ENCODE results near the gene RAB31. TPM values are rescaled to one million over a fixed set of nuclear protein-coding genes. Genes with fewer than 3 reads are reported as not detected.

Gene RAB31
- total RNA-seq, 2 experiments from 2014 or later: 3.5 to 4.9 TPM

DNA sequence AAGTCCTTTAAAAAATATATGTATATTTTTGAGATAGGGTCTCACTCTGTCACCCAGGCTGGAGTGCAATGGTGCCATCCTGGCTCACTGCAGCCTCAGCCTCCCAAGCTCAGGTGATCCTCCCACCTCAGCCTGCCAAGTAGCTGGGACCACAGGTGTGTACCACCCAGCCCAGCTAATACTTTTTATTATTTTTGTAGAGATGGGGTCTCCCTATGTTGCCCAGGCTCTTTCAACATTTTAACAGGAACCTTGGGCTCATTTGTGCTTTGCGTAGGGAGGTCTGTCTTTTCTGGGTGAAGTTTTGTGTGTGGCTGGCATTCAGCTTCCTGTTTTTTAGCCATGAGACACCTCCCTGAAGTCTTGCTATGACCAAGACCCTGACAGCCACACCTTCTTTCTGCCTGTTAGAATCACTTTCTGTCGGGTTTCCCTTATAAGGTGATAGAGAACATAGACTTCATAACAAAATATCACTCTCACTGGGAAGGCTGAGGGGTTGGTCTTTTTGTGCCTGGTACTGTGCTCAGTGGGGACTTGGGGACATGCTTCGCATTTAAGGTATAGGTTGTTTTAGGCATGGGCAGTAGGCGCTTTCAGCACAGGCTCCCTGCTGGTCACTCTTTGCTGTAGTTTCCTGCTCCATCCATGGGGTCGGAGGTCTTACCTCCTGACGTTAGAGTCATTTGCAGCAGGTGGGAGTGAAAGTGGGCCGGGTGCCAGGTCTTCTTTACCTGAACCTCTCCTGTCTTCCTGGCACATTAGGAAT is 3.4 kb downstream of the RAB31 start:
- ChIA-PET POLR2A (interaction anchor here (0.7 to 1.1 kb wide), 2 partner anchors 92 to 202 kb away, joined by 3 to 4 read pairs; partner anchors contain the start of gene VAPA), CTCF (interaction anchor here (0.7 to 1.0 kb wide), 2 partner anchors 37 to 1015 kb away, joined by 3 read pairs; no protein-coding TSS in a partner anchor)
- H3K27ac Mint-ChIP-seq: no peak overlapping the region
- DNase-seq: peak; percentile 30
- H3K27me3 Mint-ChIP-seq: peaks cover 74% of the 10 kb centered on the region
- no peak overlapping the region for H3K4me3 Mint-ChIP-seq
- H3K9me3 Mint-ChIP-seq: no peaks in the 10 kb centered on the region
- peaks cover 40% of the 10 kb centered on the region for H3K4me1 Mint-ChIP-seq
- H3K36me3 Mint-ChIP-seq (ENCODE audit: low read depth): no peaks in the 10 kb centered on the region

DNA sequence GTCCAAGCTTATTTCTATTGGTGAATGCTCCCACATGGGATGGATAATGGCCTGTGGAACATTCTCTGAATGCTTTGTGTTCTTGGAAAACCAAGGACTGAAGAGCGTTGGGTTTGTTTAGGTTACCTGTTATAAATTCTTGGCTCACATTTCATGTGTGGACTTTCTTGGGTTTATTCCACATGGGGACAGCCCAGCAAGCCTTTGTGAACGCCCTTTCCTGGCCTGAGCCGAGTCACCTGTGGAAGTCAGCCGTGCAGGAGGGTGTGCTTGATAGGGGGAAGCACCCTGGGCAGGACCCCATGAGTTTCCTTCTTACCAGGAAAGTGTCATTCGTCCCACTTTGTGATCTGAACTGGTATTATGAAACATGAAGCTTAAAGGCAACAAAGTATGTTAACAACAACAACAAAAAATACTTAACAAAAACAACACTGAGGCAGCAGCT is 4.1 kb downstream of the RAB31 start:
- peaks cover 70% of the 10 kb centered on the region for H3K27me3 Mint-ChIP-seq
- DNase-seq: no peak
- ChIA-PET POLR2A (interaction anchor here (0.7 to 1.1 kb wide), 2 partner anchors 93 to 202 kb away, joined by 3 to 4 read pairs; partner anchors contain the start of gene VAPA), CTCF (interaction anchor here (1.0 kb wide), 1 partner anchor 38 kb away, joined by 3 read pairs; no protein-coding TSS in a partner anchor)
- no peak overlapping the region for H3K27ac Mint-ChIP-seq
- peaks cover 40% of the 10 kb centered on the region for H3K4me1 Mint-ChIP-seq
- no peak overlapping the region for H3K4me3 Mint-ChIP-seq
- H3K9me3 Mint-ChIP-seq: no peaks in the 10 kb centered on the region
- H3K36me3 Mint-ChIP-seq (ENCODE audit: low read depth): no peaks in the 10 kb centered on the region

DNA sequence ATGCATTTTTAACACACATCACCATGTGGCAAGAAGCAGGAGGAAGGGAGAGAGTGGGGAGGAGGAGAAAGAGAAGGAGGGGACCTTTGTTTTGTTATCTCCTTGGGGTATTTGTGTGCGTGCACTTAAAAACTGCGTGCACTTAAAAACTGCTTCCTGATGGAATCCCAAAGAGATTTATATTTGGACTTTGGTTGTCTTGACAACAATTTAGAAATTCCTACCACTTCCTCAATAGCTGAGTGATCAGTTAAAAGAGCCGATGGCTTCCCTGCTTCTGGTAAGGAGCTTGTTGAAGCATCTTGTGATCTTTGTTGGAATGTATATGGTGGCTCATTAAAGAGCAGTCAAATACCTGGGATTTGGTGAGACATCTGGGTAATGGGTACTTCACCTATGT is 4.5 kb downstream of the RAB31 start:
- ChIA-PET CTCF (interaction anchor here (1.0 kb wide), 1 partner anchor 38 kb away, joined by 3 read pairs; no protein-coding TSS in a partner anchor), POLR2A (no interaction called here)
- Mint-ChIP-seq H3K4me1 (peaks cover 38% of the 10 kb centered on the region), H3K4me3 (no peak overlapping the region), H3K36me3 (ENCODE audit: low read depth) (no peaks in the 10 kb centered on the region), H3K27ac (no peak overlapping the region), H3K9me3 (no peaks in the 10 kb centered on the region), H3K27me3 (peaks cover 70% of the 10 kb centered on the region)
- DNase-seq: no peak

DNA sequence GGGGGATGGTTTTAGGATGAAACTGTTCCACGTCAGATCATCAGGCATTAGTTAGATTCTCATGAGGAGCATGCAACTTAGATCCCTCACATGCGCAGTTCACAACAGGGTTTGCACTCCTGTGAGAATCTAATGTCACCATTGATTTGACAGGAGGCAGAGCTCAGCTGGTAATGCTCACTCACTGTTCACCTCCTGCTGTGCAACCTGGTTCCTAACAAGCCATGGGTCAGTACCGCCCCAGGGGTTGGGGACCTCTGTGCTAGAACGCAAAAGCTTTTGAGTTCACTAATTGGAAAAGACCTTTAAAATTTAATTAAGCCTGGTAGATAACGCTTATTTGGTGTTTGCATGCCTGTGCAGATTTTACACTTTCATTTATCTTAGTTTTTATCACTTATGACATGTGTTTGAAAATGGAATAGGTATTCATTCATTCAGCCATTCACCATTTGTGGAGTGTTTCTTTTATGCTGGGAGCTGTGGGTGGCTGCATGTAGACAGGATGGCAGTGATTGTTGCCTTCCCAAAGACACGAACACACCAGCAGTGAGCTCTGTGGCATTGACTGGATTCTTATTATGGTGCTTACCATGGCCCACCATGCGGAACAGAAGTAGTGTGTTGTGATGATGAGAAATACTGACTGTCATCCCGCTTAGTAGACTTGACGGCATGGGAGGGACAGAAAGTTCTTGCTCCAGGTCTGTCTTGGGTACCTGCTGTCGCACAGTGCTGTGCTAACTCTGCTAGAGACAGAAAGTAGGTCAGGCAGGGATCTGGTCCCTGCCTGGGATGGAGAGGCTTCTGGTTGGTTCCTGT is 6.4 kb downstream of the RAB31 start:
- POLR2A ChIA-PET: no interaction called here
- H3K9me3 Mint-ChIP-seq: no peaks in the 10 kb centered on the region
- H3K4me3 Mint-ChIP-seq: no peak overlapping the region
- no peak overlapping the region for H3K27ac Mint-ChIP-seq
- no peaks in the 10 kb centered on the region for H3K36me3 Mint-ChIP-seq (ENCODE audit: low read depth)
- no peak for DNase-seq
- H3K27me3 Mint-ChIP-seq: peaks cover 65% of the 10 kb centered on the region
- CTCF ChIA-PET: no interaction called here
- H3K4me1 Mint-ChIP-seq: peaks cover 30% of the 10 kb centered on the region

DNA sequence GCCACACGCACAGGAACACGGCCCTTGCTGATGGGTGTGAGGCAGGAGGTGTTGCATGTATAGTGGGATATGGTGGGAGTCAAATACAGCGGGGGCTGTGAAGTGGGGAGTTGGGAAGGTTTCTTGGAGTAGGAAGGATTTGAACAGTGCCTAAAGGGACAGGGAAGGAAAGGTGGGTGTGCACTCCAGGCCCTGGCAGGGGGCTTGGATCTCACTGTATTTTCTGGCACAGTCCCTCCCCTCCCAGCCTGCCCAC is 6.9 kb downstream of the RAB31 start:
- POLR2A ChIA-PET: no interaction called here
- H3K36me3 Mint-ChIP-seq (ENCODE audit: low read depth): no peaks in the 10 kb centered on the region
- H3K27ac Mint-ChIP-seq: no peak overlapping the region
- peaks cover 24% of the 10 kb centered on the region for H3K4me1 Mint-ChIP-seq
- no peak overlapping the region for H3K4me3 Mint-ChIP-seq
- CTCF ChIA-PET: no interaction called here
- DNase-seq: no peak
- H3K27me3 Mint-ChIP-seq: peaks cover 61% of the 10 kb centered on the region
- no peaks in the 10 kb centered on the region for H3K9me3 Mint-ChIP-seq

DNA sequence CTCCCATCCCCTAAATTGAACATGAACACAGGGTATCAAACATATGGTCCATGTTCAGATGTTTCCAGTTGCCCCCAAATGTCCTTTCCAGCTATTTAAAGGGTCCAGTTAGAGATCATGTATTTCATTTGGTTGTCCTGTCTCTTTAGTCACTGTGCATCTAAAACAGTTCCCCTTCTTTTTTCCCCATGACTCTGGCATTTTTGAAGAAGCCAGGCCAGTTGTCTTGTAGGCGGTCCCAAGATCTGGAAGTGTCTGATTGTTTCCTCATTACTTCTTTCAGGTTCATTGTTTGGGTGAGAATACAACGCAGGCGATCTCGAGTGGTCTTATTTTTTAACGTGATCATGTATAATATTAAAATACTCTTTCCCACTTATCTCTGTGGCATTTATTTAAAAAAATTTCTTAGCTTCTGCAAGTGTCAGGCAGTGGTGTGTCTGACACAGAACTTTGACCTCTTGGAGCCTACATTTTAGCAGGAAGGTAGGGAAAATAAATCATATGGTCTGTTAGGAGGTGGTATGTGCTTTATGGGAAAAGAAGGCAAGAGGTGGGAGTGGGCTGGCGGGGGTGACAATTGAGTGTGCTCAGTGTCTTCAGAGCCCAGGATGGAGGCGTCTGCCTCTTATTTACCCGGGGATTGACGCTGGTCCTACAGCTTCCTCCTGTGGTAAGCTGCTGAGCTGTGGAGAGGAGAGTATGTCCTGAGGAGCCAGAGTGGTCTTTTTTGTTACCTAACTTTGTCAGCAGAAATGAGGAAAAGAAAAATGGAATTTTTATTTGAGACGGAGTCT is 8.1 kb downstream of the RAB31 start:
- peaks cover 62% of the 10 kb centered on the region for H3K27me3 Mint-ChIP-seq
- no peak overlapping the region for H3K4me3 Mint-ChIP-seq
- no peaks in the 10 kb centered on the region for H3K9me3 Mint-ChIP-seq
- ChIA-PET POLR2A (no interaction called here), CTCF (no interaction called here)
- H3K36me3 Mint-ChIP-seq (ENCODE audit: low read depth): no peaks in the 10 kb centered on the region
- H3K4me1 Mint-ChIP-seq: peaks cover 14% of the 10 kb centered on the region
- DNase-seq: no peak
- no peak overlapping the region for H3K27ac Mint-ChIP-seq

DNA sequence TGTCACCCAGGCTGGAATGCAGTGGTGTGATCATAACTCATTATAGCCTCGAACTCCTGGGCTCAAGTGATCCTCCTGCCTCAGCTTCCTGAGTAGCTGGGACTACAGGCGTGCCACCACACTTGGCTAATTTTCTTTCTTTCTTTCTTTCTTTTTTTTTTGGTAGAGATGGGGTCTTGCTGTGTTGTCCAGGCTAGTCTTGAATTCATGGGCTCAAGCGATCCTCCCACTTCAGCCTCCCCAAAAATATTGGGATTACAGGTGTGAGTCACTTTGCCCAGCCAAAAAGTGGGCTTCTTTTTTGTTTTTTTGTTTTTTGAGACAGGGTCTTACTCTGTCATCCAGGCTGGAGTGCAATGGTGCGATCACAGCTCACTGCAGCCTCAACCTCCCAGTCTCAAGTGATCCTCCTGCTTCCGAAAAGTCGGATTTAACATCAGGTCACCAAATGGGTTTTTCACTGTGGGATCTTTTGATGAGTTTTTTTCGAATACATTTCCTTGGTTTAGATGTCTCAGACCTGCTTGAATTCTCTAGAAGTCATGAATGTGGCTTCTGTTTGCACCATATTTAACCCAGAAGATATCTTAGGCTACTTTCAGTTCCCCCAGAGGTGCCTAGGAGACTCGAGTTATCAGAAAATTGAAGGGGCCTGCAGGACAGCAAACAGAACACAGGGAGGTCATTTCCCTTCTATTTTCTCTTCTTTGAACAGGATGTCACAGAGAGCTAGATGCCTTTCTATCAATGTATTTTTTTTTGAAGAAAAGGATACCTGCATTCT is 8.9 kb downstream of the RAB31 start:
- Mint-ChIP-seq H3K4me1 (peaks cover 7% of the 10 kb centered on the region), H3K9me3 (no peaks in the 10 kb centered on the region), H3K27ac (no peak overlapping the region), H3K4me3 (no peak overlapping the region), H3K36me3 (ENCODE audit: low read depth) (no peaks in the 10 kb centered on the region), H3K27me3 (peaks cover 65% of the 10 kb centered on the region)
- no peak for DNase-seq
- ChIA-PET POLR2A (no interaction called here), CTCF (no interaction called here)

DNA sequence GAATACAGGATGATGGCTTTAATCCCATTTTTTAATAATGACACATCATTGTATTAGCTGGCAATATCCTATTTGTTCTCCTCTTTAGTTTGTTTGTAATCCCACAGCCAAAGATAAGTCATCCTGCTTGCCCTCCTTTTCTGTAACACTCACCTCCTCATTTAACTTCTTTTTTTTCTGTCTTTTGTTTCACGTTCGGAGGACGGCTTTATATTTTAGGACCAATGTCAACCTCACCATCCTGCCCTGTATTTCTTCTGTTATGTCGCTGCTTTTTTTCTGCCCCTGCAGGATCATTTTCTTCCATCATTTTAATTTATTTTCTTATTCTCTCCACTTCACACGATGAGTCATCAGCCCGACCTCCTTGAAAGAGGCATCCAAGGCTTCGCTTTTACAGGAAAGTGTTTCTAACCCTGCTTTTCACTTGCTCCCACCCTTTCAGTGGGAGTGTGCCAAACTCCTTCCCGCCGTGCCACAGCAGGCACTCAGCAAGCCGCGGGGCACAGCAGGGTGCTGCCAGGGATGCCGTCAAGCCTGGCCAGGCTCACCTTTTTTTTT is 11.4 kb downstream of the RAB31 start:
- ChIA-PET POLR2A (no interaction called here), CTCF (no interaction called here)
- no peaks in the 10 kb centered on the region for H3K9me3 Mint-ChIP-seq
- no peak overlapping the region for H3K27ac Mint-ChIP-seq
- no peak for DNase-seq
- peaks cover 46% of the 10 kb centered on the region for H3K27me3 Mint-ChIP-seq
- H3K4me3 Mint-ChIP-seq: no peak overlapping the region
- no peaks in the 10 kb centered on the region for H3K4me1 Mint-ChIP-seq
- no peaks in the 10 kb centered on the region for H3K36me3 Mint-ChIP-seq (ENCODE audit: low read depth)

DNA sequence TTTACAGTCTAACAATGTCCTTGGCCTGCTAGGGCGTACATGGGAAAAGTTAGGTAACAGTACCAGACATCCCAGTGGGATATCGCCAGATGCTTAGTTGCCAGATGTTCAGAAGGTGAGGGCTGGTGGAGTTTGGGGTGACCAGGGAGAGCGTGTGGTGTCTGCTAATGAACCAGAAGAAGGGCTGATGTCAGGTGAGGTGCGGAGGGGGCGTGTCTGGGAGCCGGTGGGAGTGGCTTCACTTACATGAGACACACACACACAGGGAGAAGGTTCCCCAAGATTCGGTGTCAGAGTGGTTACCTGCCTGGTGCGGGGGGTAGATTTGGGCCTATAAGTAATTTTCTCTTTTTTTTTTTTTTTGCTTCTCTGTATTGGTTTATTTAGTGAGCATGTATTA is 12.2 kb downstream of the RAB31 start:
- Mint-ChIP-seq H3K4me1 (no peaks in the 10 kb centered on the region), H3K27me3 (peaks cover 47% of the 10 kb centered on the region), H3K9me3 (no peaks in the 10 kb centered on the region), H3K4me3 (no peak overlapping the region), H3K36me3 (ENCODE audit: low read depth) (no peaks in the 10 kb centered on the region), H3K27ac (no peak overlapping the region)
- ChIA-PET CTCF (no interaction called here), POLR2A (no interaction called here)
- no peak for DNase-seq

DNA sequence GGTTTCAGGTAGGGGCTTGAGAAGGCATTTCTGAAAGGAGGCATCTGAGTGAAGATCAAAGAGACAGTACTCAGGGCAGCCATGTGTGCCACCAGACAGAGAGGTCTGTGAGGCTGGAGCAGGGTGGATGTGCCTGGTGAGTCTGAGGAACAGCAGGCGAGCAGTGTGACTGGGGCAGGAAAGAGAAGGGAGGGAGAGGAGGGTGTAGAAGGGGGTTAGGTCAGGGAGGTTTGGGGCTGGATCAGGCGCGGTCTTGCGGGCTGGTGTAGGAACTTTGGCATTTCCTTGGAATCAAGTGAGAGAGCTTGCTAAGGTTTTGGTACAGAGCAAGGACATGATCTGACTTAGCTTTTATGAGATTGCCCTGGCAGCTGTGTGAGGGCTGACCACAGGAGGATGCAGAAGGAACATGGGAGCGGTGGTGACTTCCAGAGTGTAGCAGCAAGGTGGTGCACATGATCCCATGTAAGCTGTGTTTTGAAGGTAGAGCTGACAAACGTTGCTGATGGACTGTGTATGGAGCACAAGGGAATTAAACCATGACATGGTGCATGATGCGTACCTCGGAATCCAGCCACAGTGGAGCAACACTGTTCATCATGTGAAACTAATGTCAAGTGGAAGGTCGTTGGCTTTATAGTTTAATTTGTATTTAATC is 13.9 kb downstream of the RAB31 start:
- Mint-ChIP-seq H3K27ac (no peak overlapping the region), H3K27me3 (peaks cover 46% of the 10 kb centered on the region), H3K4me1 (no peaks in the 10 kb centered on the region), H3K9me3 (no peaks in the 10 kb centered on the region), H3K36me3 (ENCODE audit: low read depth) (no peaks in the 10 kb centered on the region), H3K4me3 (no peak overlapping the region)
- CTCF ChIA-PET: no interaction called here
- POLR2A ChIA-PET: no interaction called here
- DNase-seq: no peak

DNA sequence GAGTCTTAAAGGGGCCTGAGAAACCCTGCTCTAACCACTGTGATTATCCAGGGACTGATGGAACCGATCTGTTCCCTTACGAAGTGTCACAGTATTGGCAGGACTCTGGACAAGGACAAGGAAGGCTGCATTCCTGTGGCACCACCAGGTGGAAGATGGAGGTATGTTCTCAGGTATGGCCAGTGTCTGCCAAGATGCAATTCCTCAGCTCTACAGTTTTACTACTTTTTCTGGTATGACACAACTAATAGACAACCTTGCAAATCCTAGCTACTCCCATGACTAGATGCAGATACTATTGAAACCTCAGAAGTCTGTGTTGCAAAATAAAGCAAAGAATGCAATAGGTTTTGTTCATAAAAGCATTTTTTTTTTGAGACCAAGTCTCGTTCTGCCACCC is 14.6 kb downstream of the RAB31 start:
- no peak overlapping the region for H3K4me3 Mint-ChIP-seq
- no peak for DNase-seq
- POLR2A ChIA-PET: no interaction called here
- no peaks in the 10 kb centered on the region for H3K4me1 Mint-ChIP-seq
- no peak overlapping the region for H3K27ac Mint-ChIP-seq
- H3K9me3 Mint-ChIP-seq: no peaks in the 10 kb centered on the region
- H3K36me3 Mint-ChIP-seq (ENCODE audit: low read depth): no peaks in the 10 kb centered on the region
- CTCF ChIA-PET: no interaction called here
- peaks cover 43% of the 10 kb centered on the region for H3K27me3 Mint-ChIP-seq
